Gastrocnemius medialis (tissue), 4 donors: ENCODE results near the gene COL1A1.

Source experiments
- CTCF ChIP-seq, 5 experiments: fragments of 450-650 bp in 3 of 5; fragments of 200-600 bp in 2 of 5; sonication (generic) in 2 of 5; IDR thresholded peaks in 4 of 5; conservative IDR thresholded peaks in 1 of 5; 1 replicate in 4 of 5; 2 replicates in 1 of 5; pipeline ENCODE4 v1.5.1; 2016 to 2019; ENCODE audit warnings: antibody characterized with exemption in 5 of 5, mild to moderate bottlenecking in 3 of 5, moderate library complexity in 3 of 5
- POLR2A ChIP-seq, 2 donors: fragments of 450-650 bp; IDR thresholded peaks; one replicate each; pipeline ENCODE4 v1.6.1; 2017; ENCODE audit warnings: antibody characterized with exemption in 2 of 2, mild to moderate bottlenecking in 2 of 2, moderate library complexity in 2 of 2

- TF ChIP-seq POLR2A (IDR thresholded peaks at IDR 0.05) (no peak), CTCF (IDR thresholded peaks at IDR 0.05 in 4 of 5, conservative IDR thresholded peaks at IDR 0.05 in 1 of 5) (no peak)
These were observed 26.2 kb downstream of the COL1A1 start for GRCh38 chr17:50175035-50175807.
